SK-N-MC (cell line): Measurements from ENCODE around the gene CCDC88C.

Experiments
- DNase-seq: peaks from one replicate; pipeline ENCODE4 v3.0.0-alpha.2; 2011; ENCODE audit warnings: low read depth, low spot score
- H3K27ac ChIP-seq: fragments of 200-600 bp; sonication (generic); 2 replicates; pipeline ENCODE4 v1.5.1; 2016; ENCODE audit warnings: mixed run types
- H3K36me3 ChIP-seq: fragments of 200-600 bp; sonication (generic); 2 replicates; pipeline ENCODE4 v1.6.1; 2017; ENCODE audit warnings: antibody characterized with exemption, low read length, mixed read lengths; ENCODE audit not compliant: insufficient read depth
- H3K4me3 ChIP-seq: fragments of 200-600 bp; sonication (generic); 2 replicates; pipeline ENCODE4 v1.5.1; 2016
- H3K9ac ChIP-seq: fragments of 200-600 bp; sonication (generic); 2 replicates; pipeline ENCODE4 v1.8.0; 2017; ENCODE audit warnings: mixed run types, mixed read lengths; ENCODE audit not compliant: insufficient read length
- H3K9me3 ChIP-seq: fragments of 200-600 bp; sonication (generic); 2 replicates; pipeline ENCODE4 v1.6.1; 2017; ENCODE audit warnings: low read depth, mild to moderate bottlenecking, antibody characterized with exemption, low read length, moderate library complexity, mixed read lengths
- EZH2 ChIP-seq: fragments of 200-600 bp; sonication (generic); IDR thresholded peaks from one replicate; pipeline ENCODE4 v1.6.1; 2017; ENCODE audit warnings: antibody characterized with exemption
- FOXP2 ChIP-seq: optimal IDR thresholded peaks from 2 replicates; pipeline ENCODE3; 2011; ENCODE audit warnings: mild to moderate bottlenecking, moderate library complexity; ENCODE audit not compliant: insufficient read depth; ENCODE audit errors: extremely low read length, control extremely low read depth
- POLR2AphosphoS5 ChIP-seq: IDR thresholded peaks from 2 replicates; pipeline ENCODE4 v1.6.1; 2012; ENCODE audit warnings: mild to moderate bottlenecking, low read depth, low read length, borderline replicate concordance

The CCDC88C gene

DNA sequence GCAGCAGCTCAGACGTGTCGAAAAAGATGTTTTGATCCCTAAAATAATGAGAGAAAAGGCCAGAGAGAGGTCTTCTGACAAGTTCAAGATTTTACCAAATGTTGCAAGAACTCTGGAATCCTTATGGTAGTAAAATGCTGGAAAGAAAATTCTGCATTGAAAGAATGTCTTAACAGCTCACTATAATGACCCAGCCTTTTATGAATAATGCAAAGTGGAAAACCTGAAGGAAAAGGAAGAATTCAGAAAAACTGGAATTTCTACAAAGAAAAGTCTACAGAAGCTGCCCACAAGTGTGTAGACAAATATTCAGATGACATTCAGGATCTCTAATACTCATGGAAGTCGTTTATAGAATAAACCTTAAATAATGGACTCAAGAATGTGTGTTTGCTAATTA lies 1.8 kb upstream of the CCDC88C start:
- no peak for TF ChIP-seq FOXP2
- TF ChIP-seq POLR2AphosphoS5 = no peak
- no peak for TF ChIP-seq EZH2
- Histone ChIP-seq H3K36me3 (peaks cover 6% of the 10 kb centered on the region), H3K4me3 (no peak overlapping the region), H3K27ac (0 out of 2 replicates have a peak overlapping the region, but pooled peaks have one; percentile 4), H3K9ac (no peak overlapping the region), H3K9me3 (no peaks in the 10 kb centered on the region)
- no peak for DNase-seq

- Histone ChIP-seq H3K9me3 (no peaks in the 10 kb centered on the region), H3K9ac (no peak overlapping the region), H3K27ac (0 out of 2 replicates have a peak overlapping the region, but pooled peaks have one; percentile 4), H3K4me3 (no peak overlapping the region), H3K36me3 (peaks cover 10% of the 10 kb centered on the region)
- DNase-seq = no peak
- TF ChIP-seq FOXP2 = no peak
- no peak for TF ChIP-seq EZH2
- TF ChIP-seq POLR2AphosphoS5 = no peak
These were observed 1.4 kb upstream of the CCDC88C start for GRCh38 chr14:91419044-91419397.

GRCh38 chr14:91418387-91419043 lies 895 bp upstream of the CCDC88C start:
- peak overlapping the region; percentile 56; the same call in 1 of the 2 replicates for H3K4me3 ChIP-seq
- no peak overlapping the region for H3K27ac ChIP-seq
- peaks cover 14% of the 10 kb centered on the region for H3K36me3 ChIP-seq
- TF ChIP-seq FOXP2 = no peak
- TF ChIP-seq POLR2AphosphoS5 = no peak
- no peaks in the 10 kb centered on the region for H3K9me3 ChIP-seq
- peak overlapping the region; percentile 45 for H3K9ac ChIP-seq
- DNase-seq = no peak

GRCh38 chr14:91417983-91418386 lies 365 bp upstream of the CCDC88C start:
- no peak for DNase-seq
- H3K9me3 ChIP-seq = no peaks in the 10 kb centered on the region
- H3K4me3 ChIP-seq = peak overlapping the region; percentile 56; the same call in 1 of the 2 replicates
- H3K9ac ChIP-seq = peak overlapping the region; percentile 45
- peaks cover 19% of the 10 kb centered on the region for H3K36me3 ChIP-seq
- no peak overlapping the region for H3K27ac ChIP-seq
- peak; percentile 18; the same call in 1 of the 2 replicates for TF ChIP-seq POLR2AphosphoS5
- TF ChIP-seq EZH2 = no peak

- no peak for DNase-seq
- no peak overlapping the region for H3K27ac ChIP-seq
- H3K4me3 ChIP-seq = peak overlapping the region; percentile 94
- H3K9ac ChIP-seq = peak overlapping the region; percentile 63
- no peak for TF ChIP-seq EZH2
- TF ChIP-seq FOXP2 = no peak
- TF ChIP-seq POLR2AphosphoS5 = no peak
- no peaks in the 10 kb centered on the region for H3K9me3 ChIP-seq
- peaks cover 22% of the 10 kb centered on the region for H3K36me3 ChIP-seq
These were observed 888 bp downstream of the CCDC88C start for GRCh38 chr14:91416744-91417119.

DNA sequence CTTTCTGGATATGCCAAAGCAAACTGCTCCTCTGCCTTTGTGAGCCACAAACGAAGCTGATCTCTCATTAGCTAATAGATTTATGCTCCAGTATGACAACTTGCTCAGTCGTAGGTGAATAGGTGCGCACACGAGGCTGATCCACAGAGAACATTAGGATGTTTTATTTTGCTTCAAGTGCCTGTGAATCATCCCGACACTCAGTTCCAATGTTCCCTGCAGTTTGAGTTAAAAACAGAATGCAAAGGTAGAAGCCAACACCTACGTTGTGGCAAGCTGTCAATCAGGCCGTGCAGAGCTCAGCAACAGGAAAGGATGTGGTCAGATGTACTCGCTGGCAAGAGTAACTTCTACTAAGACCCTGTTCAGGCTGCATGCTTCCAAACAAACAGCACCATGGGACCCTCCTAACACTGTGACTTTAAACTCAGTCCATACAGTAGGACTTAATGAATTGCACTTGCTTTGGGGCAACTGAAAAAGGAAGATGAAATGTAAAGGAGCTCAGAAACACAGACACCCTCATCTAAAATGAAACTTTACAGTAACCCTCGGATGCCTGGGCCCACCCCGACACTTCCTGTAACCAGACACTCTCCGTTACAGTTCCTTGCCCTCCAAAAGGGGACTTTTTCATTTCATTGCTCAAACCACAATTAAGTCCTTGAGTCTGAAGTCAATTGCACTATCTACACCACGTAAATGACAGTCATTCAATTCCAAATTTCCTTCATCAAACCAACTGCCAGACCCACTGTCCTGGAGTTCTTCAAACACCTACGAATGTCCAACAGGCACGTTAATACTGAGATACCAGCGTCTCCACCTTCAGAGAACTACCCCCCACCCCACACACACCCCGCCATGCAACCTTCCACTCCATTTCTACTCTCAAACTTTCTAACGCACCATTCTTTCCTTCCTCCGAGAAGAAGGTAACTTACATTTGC lies 1.6 kb downstream of the CCDC88C start:
- DNase-seq = no peak
- Histone ChIP-seq H3K4me3 (peak overlapping the region; percentile 94), H3K27ac (no peak overlapping the region)

DNA sequence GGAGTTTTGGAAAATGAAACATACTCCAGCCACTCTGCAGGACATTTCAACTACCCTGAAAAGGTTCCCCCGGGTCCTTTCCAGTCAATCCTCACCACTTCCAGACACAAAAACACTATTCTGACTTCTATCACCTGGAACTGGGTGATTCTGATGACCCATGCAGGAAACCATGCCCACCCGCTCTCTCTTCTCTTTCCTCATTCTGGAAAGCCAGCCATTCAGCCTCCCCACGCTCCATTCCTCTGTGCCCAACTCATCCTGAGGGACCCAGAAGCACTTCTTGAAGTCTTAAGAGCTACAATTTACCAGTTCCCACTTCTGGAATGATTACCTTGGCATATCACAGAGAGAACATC lies 3.2 kb downstream of the CCDC88C start:
- Histone ChIP-seq H3K9me3 (no peaks in the 10 kb centered on the region), H3K9ac (no peak overlapping the region), H3K4me3 (no peak overlapping the region), H3K36me3 (peaks cover 22% of the 10 kb centered on the region), H3K27ac (no peak overlapping the region)
- TF ChIP-seq FOXP2 = no peak
- TF ChIP-seq POLR2AphosphoS5 = no peak
- TF ChIP-seq EZH2 = no peak
- DNase-seq = no peak

More for the DNA sequence above, 1.6 kb downstream of the CCDC88C start:
- Histone ChIP-seq H3K9me3 (no peaks in the 10 kb centered on the region), H3K9ac (peak overlapping the region; percentile 63), H3K36me3 (peaks cover 22% of the 10 kb centered on the region)
- TF ChIP-seq POLR2AphosphoS5 (no peak; the same call in 1 of the 2 replicates), EZH2 (no peak), FOXP2 (no peak)
